ENCODE results near the gene SLC44A4.
"Not testable (repeated sequence)": the region's sequence is repeated elsewhere in the genome, so short reads cannot be mapped to it uniquely, and the experiment has no call there.

Gene SLC44A4

GRCh38 chr6:31879901-31880300 lies 1.1 kb upstream of the SLC44A4 start:
- no peak for DNase-seq (ENCODE audit: low read depth in 2 of 2)

GRCh38 chr6:31879143-31879542 lies 346 bp upstream of the SLC44A4 start:
- DNase-seq (ENCODE audit: low read depth in 2 of 2), result no peak

- no peak for DNase-seq (ENCODE audit: low read depth in 2 of 2)
Observed at GRCh38 chr6:31878222-31878621, 575 bp downstream of the SLC44A4 start.

GRCh38 chr6:31877651-31878161 lies 1.1 kb downstream of the SLC44A4 start:
- no peak for DNase-seq (ENCODE audit: low read depth in 2 of 2)

GRCh38 chr6:31877125-31877650 lies 1.6 kb downstream of the SLC44A4 start:
- no peak for DNase-seq (ENCODE audit: low read depth in 2 of 2)

- no peak for DNase-seq (ENCODE audit: low read depth in 2 of 2)
Observed at GRCh38 chr6:31876357-31876756, 2.4 kb downstream of the SLC44A4 start.

GRCh38 chr6:31875877-31876276 lies 2.9 kb downstream of the SLC44A4 start:
- DNase-seq (ENCODE audit: low read depth in 2 of 2), result no peak

- no peak for DNase-seq (ENCODE audit: low read depth in 2 of 2)
Observed at GRCh38 chr6:31874836-31875572, 3.8 kb downstream of the SLC44A4 start.

- no peak for DNase-seq (ENCODE audit: low read depth in 2 of 2)
Observed at GRCh38 chr6:31874084-31874670, 4.6 kb downstream of the SLC44A4 start.

GRCh38 chr6:31871046-31871659 lies 7.6 kb downstream of the SLC44A4 start:
- DNase-seq (ENCODE audit: low read depth in 2 of 2), result no peak

- DNase-seq (ENCODE audit: low read depth in 2 of 2), result no peak
Observed at GRCh38 chr6:31870385-31870921, 8.3 kb downstream of the SLC44A4 start.

- no peak for DNase-seq (ENCODE audit: low read depth in 2 of 2)
Observed at GRCh38 chr6:31869343-31869742, 9.5 kb downstream of the SLC44A4 start.

GRCh38 chr6:31868658-31868971 lies 10.2 kb downstream of the SLC44A4 start:
- DNase-seq (ENCODE audit: low read depth in 2 of 2), result not testable (repeated sequence)

- DNase-seq (ENCODE audit: low read depth in 2 of 2), result no peak
Observed at GRCh38 chr6:31865205-31866118, 13.3 kb downstream of the SLC44A4 start.

- no peak for DNase-seq (ENCODE audit: low read depth in 2 of 2)
Observed at GRCh38 chr6:31864818-31865204, 14.0 kb downstream of the SLC44A4 start.

GRCh38 chr6:31864123-31864562 lies 14.7 kb downstream of the SLC44A4 start:
- DNase-seq (ENCODE audit: low read depth in 2 of 2), result not testable (repeated sequence)

GRCh38 chr6:31862344-31863235 lies 16.2 kb downstream of the SLC44A4 start, which contains the start of gene NEU1:
NEU1 (minus strand) TSS chr6:31862821; CDS start chr6:31862776, 45 bp downstream.
- peak; percentile 98 to 100 for DNase-seq (ENCODE audit: low read depth in 2 of 2)

GRCh38 chr6:31861919-31862343 lies 16.9 kb downstream of the SLC44A4 start:
- no peak for DNase-seq (ENCODE audit: low read depth in 2 of 2)

- DNase-seq (ENCODE audit: low read depth in 2 of 2), result no peak
Observed at GRCh38 chr6:31861150-31861549, 17.6 kb downstream of the SLC44A4 start.

GRCh38 chr6:31860349-31860748 lies 18.4 kb downstream of the SLC44A4 start:
- DNase-seq (ENCODE audit: low read depth in 2 of 2), result no peak

Measured in stimulated activated CD8-positive, alpha-beta memory T cell treated with anti-CD3 and anti-CD28 coated beads, Interleukin-15, amount 100 ng/mL, for 4 hours (primary cell).